HG02759 (cell line): ENCODE measurements around the gene FNDC5.
A peak's percentile ranks its signal among the peaks of the same experiment; 100 is the strongest.

Experiments used
- ATAC-seq: cut with Tn5 transposase; IDR thresholded peaks from one replicate; pipeline ENCODE4 v1.9.1; 2021; ENCODE audit warnings: mild to moderate bottlenecking, moderate library complexity; ENCODE audit not compliant: unreplicated experiment

Gene FNDC5

DNA sequence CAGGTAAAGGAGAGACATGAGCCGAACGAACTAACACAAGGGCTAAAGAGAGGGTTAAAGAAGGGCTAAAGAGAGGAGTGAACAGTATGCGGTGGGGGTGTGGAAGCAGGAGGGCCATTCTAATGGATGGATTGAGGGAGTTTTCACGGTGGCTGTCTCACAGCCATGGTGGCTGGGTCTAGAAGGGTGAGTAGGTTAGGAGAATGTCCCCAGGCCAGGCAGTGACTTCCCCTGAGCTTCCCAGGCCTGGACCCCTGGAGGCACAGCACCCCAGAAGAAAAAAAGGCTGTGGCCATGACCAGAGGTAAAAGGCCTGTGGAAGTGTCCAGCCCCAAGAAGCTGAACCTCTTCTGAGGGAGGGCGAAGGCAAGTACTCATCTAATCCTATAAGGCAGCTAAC, 3.6 kb downstream of the FNDC5 start:
- no peak for ATAC-seq

DNA sequence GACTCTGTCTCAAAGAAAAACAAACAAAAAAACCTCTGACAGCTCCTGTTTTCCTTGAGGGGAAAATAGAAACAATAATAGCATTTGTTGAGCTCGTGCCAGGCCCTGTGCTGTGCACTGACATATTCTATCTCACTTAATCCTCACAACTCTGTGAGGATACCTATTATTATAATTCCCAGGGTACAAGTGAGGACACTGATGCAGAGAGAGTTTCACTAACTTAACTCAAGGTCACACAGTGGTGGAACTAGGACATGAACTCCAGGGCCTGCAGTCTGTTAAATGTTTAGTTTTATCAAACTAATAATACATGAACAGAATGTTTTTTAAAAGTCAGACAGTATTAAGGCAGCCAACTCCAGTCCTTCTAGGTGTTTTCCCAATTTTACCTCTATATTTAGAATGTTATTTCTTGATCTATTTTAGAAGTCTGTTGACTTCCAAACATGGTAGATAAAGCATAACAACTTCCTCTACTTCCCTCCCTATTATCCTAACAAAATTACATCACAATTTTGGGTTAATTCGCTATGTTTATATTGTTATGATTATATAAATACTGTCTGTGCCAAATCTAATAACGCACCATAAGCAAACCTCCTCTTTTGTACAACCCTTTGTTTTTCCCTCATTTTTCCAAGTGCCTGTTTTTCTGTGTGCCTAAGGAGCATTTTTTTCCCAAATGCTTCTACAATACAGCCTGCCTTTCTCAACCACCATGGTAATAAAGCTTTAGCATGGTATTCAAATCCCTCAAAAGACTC, 4.9 kb downstream of the FNDC5 start:
- no peak for ATAC-seq

DNA sequence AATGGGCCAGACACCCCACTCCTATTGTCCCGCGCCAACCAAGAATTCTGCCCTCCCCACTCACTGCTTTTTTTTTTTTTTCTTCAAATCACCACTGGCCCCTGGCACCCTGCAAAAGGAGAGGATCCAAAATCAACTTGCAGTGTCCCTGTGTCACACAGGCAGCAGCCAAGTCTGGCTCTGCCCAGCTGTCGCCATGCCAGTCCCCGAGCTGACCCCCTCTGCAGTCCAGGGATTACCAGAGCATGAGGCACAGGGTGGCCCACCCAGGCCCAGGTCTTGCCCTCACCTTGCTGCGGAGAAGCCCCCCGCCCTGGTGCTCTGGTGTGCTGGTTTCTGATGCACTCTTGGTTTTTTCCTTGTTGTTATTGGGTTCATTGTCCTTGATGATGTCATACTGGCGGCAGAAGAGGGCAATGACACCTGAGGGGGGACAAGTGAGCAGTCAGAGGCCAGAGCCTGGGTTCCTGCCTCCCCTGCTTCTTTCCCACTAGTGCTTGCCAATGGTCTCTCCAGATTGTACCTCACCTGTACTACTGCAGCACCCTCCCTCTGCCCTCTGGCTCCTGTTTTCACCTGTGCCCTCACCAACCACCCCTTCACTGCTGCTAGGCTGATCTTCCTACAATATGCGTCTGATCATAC, 6.2 kb downstream of the FNDC5 start:
- ATAC-seq: no peak

DNA sequence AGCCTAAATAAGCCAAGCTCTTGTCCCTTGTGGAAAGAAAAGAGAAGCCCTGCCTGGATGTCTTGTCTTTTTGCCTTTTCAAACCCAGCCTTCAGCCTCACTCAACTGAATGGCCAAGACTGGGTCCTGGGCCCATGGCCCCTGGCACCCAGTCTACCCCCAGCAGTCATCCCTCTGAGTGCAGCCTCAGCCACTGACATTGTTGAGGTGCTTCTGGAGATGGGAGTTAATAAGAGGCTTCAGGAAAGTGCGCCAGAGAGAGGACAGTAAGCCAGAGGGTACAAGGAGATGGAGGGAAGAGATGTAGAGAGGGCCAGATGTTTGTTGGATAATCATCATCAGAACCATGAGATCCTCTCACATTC, 6.8 kb downstream of the FNDC5 start:
- no peak for ATAC-seq

DNA sequence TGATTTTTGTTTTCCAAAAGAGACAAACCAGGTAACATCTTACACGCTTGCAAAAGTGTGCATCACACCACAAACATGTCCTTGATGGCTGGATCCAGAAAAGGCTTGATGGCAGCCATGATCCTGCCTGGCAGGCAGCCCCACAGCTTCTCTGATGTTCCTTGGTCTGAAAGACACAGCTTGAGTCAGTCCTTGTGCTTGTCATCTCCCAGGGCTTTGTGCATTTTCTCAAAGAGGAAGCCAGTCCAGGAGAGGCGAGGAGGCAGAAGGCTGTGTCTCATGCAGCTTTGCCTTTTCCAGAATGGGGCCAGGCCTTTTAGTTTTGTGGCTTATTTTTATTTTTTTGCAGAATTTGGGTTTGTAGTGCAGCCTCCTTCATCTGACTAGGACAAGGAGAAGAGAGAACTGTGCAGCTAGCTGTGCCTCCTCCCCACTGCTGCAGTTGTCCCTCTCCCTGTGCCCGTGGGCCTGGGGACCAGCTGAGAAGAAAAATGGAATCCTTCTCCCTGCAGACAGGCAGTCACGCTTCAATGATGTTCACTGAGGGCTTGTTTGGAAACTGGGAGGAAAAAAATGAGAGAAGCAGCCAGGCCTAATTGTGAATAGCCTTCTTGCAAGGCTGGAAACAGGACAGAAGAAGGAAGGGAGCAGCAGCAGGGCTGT, 7.4 kb downstream of the FNDC5 start:
- ATAC-seq: no peak

DNA sequence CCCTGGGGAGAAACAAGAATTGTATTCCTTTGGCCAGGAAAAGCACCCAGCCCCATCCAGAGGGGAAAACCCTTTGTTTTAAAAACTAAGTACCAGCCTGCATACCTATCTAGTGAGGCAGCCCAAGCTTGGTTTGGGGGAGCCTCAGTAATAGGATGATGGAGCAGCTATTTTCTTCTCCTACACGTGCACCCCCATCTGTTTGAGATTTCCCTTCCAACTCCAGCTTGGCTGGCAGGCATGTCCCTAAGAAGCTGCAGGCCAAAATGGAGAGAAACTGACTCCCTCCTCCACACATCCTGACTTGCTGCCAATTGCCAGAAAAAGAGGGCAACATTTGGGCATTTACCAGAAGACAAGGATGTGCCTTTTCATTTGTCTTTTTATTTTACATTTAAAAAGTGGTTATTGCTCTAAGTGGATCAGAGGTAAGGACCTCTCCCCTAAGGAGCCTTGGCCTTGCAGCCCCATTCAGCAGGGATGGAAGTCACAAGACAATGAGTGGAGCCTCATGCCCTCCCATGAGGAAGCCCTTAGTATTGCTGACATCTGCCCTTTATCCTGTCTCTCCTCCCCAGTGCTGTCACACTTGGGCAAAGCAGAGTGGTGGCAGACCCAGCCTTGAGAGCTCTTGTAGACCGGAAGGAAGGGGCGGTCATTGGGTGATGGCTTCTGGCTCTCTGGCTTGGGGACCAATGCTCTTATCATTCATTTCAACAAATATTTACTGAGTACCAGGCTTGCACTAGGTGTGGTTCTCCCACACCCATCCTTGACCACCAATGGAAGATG, 8.6 kb downstream of the FNDC5 start:
- no peak for ATAC-seq

DNA sequence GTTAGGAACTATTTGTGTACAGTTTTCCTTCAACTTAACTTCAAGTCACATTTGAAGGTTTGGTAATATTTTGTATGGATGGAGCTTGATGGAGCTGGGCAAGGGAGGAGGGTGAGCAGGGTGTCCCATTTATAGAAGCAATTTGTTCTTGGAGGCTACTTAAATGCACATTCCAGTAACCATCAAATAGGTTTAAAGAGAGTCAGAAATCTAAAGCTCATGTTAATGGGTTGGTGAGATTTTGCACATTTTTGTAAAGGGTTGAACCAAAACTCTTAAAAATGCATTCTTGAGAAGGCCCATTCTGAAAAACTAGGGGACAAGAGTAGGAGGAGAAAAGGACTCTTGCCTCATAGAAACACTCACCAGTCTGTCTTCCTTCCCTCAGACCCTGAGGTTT, 10.1 kb downstream of the FNDC5 start:
- ATAC-seq: no peak

DNA sequence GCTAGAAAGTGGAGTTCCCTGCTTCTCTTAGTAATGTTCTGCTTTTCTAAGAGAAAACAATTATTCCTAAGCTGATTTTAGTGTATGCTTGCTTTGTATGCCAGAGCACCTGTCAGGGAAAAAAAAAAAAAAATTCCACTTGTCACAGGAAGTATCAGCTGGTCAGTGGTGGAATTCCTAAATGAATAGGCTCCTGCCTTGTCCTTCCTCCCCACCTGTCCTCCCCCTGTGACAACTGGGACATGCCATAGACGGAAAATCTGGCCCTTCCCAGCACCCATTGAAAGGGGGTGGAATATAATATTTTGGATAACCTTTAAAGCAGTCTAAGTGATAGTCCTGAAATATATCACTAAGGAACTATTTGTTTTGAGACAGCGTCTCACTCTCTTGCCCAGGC, 10.8 kb downstream of the FNDC5 start:
- no peak for ATAC-seq

DNA sequence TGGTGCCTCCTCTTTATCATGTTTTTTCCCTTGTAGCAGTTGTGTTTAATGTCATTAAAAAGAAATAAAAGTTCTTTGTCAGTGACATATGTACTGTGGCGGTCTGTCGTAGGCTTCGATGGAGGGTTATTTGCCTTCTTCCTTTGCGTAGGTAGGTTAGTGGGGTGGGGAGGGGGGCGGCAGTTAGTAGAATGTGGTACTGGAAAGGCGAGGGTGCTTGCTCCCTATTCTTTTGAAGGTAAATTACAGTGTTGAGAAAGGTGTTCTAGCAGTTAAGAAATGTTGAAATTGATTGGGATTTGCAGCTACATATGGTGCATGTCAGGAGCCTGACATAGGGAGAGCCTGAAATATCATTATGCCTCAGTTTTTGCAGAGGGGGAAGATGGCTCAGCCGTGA, 11.9 kb downstream of the FNDC5 start:
- ATAC-seq: no peak

DNA sequence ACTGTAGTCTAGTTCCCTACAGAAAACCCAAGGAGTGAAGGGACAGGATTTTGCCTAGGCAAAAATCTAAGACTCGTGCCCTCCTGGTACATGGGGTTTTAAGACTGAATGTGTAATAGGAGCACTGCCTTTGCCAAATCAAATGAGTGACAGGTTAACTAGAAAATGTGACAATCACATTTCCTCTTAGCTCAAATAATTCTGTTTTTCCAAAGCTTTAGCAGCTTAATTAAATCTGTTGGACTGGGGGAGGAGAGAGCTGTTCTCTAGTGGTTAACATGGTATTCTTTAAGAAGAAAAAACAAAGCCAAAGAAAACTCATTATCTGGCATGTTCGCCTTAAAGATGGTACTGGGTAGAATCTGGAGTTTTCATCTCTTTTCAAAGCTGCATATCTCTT, 12.6 kb downstream of the FNDC5 start:
- ATAC-seq: no peak

DNA sequence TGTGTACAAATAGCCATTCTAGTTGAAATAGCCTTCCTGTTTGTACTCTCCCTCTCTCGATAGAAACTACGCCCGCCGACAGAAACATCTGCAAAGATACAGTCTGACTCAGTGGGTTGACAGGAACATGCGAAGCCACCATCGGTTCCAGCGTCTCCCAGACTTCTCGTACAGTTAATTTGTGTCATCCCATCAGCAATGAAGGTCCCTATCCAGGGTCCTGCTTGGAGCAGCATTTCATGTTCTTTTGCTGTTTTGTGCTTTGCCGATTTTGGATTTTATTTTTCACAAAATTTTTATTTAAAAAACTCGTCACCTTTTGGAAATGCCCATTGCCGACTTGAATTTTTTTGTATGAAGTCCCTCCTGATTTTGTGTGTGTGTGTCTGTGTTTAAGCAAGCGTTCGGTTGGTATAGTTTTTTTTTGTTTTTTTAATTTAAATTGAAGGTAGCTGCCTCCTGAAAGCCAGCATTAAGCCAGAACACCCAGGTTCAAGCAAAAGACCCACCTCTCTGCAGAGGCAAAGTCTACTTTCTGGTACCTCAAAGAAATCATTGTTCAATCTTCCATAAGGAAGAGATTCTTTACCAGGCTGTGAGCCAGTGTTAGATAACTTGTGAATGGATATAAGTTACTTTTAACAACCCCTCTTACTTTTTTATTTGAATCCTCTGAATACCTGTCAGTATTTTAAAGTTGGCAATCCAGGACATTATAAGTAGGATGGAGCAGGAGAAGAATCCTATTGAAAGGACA, 14.7 kb downstream of the FNDC5 start:
- ATAC-seq: no peak

DNA sequence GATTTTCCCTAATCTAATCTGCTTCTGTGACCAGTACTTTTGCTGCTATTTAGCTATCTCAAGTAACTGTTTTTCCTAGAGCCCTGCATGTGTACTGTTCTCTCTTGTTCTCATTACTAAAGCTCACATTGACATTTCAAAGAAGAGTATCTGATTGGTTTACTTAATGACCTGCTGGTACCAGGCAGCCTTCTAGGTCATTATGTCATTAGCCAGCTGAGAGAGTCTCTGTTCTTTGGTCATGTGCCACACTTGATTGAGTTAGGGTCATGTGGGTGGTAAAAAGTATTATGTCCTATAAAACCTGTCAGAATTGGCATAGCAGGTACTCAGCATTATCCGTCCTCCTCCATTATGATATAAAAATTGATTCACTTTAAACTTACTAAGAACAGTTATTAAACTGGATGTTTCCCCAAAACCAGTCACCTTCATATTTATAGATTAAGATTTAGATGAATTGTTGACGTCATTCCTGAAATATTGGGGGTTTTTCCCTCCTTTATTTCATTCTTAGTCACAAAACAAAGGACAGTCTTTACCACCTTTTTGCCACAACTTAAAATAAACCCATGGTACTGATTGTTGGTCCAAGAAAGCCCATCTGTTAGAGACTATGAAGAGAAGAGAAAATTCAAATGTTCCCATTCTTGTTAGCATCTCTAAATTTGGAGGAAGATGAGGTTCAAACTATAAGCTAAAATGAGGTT, 22.2 kb downstream of the FNDC5 start:
- ATAC-seq: no peak

DNA sequence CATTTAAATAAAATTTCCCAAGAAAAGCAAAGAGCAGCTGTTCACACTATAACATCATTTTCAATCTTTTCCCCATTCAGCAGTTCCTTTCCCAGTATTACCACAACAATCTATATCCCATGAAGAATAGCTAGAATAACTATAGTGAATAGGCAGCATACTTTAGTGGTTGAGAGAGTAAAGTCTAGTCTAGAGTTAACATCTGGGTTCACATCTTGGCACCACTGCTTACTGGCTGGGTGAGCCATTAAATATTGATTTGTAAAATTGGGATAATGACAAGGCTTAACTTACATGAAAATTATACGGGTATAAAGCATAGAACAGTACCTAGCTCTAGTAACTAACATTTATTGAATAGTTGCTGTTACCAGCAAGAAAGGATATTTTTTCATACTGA, 38.8 kb downstream of the FNDC5 start:
- no peak for ATAC-seq

DNA sequence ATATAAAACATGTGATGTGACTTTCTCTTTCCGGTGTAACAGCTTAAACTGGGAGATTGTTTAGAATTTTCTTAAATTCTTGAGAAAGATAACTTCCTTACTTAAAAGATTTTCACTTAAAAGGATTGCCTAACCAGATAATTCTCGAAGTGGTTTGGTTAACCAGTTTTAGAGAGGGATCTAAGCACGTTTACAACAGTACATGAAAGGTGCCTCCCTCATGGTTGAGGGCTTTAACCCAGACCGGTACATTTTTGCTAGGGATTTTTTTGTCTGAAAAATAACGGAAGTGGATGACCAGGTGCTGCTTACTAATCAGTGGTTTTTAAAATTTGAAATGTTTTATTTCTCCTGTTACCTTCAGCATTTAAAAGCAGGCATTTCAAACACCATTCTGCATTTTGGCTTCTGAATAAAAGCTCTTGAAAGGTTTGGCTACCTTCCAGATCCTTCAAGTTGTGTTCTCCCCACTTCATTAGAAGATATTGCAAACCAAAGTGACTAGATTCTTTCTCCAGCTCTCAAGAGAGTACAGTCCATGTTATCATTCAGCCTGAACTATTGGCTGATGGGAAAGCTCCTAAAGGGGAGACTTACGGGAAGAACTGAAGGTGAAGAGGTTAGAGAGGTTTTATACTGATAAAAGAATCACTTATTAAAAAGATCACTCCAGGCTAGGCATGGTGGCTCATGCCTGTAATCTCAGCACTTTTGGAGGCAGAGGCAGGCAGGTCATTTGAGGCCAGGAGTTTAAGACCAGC, 40.4 kb downstream of the FNDC5 start:
- ATAC-seq: no peak

DNA sequence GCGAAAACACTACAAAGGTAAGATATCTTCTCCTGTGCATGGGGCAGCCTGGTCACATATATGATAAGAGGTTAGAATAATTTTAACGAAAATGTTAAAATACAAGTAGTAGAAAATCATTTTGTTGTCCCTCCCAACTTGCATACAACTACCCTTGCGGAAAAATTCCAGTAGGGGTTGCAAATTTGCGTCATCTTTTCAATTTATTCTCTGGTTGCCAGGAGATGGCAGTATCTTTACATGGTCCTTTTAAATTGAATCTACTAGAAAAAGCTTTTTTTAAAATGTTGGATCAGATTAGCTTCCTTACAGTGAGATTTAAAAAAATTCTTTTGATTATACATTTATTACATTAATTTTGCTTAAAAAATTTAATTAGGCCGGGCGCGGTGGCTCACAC, 42.4 kb downstream of the FNDC5 start:
- no peak for ATAC-seq

DNA sequence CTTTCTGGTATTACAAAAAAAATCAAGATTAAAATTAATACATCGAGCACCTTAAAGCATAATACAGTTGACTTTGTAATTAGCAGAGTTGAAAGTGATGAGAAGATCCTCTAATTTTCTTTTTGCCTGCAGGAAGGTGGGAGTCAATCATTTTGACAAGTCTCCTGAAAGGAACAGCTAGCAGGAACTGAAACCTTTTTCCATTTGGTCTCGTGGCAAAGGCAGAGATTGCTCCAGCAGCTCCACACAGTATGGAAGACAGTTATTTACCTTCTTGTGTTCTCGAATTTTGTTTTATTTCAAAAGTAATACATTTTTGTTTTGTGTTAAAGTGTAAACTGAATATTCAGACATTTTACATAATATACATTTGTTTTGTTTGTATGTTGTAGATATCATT, 45.5 kb downstream of the FNDC5 start:
- ATAC-seq: no peak

DNA sequence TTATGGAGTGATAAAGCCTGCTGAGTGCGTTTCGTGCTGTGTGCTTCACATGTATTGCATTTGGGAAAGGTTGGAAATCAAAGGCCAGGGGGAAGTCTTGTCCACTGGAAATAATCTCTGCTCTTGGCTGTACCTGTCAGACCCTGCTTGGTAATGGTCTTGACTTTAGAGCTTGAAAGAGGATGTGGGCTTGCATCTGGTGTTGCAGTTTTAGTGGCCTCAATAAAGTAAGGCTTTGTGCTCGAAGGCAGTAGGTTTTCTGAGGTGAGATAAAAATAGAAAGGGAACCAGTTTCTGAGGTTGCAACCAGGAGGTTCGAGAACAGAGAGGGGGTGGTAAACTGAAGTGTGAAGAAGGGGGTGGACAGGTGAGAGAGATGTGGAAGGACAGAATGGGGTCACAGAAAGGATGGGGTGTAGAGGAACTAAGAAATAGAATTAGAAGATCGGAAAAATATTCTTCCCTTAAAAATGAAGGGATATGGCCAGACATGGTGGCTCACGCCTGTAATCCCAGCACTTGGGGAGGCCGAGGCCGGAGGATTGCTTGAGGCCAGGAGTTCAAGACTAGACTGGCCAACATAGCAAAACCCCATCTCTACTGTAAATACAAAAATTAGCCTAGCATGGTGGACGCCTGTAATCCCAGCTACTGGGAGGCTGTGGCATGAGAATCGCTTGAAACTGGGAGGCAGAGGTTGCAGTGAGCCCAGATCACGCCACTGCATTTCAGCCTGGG, 51.7 kb downstream of the FNDC5 start:
- peak; percentile 35 for ATAC-seq

DNA sequence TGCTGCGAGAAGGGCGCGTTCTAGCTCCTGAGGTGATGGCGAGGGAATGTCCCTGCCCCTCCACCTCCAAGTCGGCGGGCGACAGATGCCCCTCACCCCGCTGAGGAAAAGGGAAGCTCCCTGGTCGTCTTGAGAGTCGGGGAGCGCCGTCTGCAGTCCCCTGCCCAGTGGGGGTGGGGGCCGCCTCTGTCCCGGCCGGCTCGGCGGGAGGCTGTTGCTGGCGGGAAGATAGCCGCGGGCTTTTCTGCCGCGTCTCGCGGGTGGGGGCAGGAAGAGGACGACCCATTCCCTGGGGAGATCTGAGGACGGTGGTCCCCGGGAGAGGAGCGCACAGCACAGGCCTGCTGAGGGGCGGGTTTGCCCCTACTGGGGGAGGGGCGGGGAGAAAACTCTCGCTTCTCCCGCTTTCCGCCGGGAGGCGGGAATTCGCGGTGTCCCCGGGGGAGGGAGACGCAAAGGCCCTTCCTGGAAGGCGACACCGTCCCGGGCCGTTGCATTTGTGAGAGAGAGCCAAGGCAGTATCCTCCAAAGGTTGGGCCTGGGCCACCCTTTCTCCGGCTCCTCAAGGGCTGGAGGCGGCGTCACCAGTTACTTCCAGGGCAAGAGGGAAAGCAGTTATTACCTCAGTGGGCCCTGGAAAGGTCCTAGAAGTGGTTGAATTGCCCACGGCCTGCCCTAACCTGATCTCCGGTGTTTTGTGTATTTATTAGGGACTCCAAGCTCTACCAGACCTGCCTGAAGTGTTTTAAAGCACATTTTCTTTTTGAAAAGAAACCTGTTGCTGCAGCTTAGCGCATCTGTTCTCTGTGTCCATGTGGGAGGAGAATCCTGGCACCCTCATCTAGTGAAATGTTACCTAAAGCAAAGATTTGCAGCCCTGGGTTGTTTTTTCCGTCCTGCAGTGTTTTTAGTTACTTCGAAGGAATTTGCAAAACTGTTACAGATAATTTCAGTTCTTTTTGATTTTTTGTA, 52.6 kb downstream of the FNDC5 start:
- peak; percentile 12 for ATAC-seq
